GM13976 (cell line): Measurements from ENCODE around the gene TSPAN3.
A peak's percentile ranks its signal among the peaks of the same experiment; 100 is the strongest.

Experiments used
- DNase-seq: peaks from one replicate; pipeline ENCODE4 v3.0.0; 2012; ENCODE audit warnings: low spot score
- in situ Hi-C: fragments of 300-500 bp; cut with MboI; formaldehyde crosslinking; loops from one replicate; pipeline ENCODE4 v1.12.0; 2022; ENCODE audit warnings: low sequenced_read_pairs, mixed read lengths, inconsistent platforms; ENCODE audit not compliant: unreplicated experiment
- TF ChIP-seq, protein P1 (sequence below): IDR thresholded peaks from 2 replicates; pipeline ENCODE4 v1.5.1; 2012; ENCODE audit warnings: borderline replicate concordance, mild to moderate bottlenecking; ENCODE audit not compliant: insufficient read depth; ENCODE audit errors: extremely low read depth, missing control alignments, control extremely low read depth

The TSPAN3 gene

DNA sequence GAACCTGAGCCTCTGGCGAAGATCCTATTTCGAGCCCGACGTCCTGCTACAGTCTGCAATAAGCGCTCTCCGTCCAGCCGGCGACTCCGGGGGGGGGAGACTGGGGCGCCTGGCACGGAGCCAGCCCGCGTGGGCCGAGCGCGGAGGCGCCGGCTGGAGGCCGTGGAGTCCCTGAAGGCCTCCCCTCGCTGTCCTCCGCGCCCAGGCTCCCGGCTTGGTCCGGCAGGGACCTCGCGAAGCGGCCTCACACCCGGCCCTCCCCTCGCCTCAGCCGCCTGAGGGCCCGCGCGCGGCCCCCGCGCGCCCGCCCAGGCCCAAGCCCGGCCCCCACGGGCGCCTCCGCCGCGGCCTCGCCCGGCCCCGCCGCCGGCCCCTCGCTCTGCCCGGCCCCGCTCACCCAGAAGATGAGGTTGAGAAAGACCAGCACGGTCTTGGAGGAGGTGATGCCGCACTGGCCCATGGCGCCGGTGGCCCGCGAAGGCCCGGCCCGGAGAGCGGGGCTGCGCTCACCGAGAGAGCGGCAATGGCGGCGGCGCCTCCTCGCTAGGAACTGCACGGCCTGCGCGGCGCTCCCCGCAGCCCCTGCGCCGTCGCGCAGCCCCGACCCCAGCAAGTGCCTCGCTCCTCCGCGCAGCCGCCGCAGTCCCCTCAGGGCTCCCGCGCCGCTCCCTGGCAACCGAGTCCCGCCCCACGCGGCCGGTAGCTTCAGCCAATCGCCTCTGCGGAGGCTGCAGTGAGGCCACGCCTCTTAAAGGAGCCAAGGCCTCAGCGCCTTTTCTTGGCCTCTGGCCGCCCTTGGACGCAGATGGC lies at the start of gene TSPAN3:
Gene TSPAN3 (minus strand): TSS at position 615 of the 810 bp plus-strand sequence. CDS start 155 bp downstream, at position 460.
- in situ Hi-C loops, result no loop called here
- TF ChIP-seq, protein P1, sequence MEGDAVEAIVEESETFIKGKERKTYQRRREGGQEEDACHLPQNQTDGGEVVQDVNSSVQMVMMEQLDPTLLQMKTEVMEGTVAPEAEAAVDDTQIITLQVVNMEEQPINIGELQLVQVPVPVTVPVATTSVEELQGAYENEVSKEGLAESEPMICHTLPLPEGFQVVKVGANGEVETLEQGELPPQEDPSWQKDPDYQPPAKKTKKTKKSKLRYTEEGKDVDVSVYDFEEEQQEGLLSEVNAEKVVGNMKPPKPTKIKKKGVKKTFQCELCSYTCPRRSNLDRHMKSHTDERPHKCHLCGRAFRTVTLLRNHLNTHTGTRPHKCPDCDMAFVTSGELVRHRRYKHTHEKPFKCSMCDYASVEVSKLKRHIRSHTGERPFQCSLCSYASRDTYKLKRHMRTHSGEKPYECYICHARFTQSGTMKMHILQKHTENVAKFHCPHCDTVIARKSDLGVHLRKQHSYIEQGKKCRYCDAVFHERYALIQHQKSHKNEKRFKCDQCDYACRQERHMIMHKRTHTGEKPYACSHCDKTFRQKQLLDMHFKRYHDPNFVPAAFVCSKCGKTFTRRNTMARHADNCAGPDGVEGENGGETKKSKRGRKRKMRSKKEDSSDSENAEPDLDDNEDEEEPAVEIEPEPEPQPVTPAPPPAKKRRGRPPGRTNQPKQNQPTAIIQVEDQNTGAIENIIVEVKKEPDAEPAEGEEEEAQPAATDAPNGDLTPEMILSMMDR, result no peak

DNA sequence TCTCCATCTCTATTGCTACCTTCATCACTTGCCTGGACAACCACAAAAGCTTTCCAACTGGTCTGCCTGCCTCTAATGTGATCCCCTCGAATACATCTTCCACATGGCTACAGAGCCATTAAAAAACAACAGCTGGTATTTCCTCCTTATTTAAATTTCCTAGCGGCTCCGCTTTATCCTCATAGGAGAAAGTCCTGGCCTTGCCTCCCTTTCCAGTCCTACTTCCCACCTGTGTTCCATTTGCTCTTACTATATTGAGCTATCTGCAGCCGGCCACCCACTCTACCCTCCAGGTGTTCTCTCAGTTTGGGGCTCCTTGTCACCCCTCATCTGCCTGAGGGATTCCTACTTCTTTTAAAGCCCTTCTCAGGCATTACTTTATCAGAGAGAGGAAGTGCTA lies 49.7 kb upstream of the TSPAN3 start:
- in situ Hi-C loops, result loop anchor here (10.0 kb wide), 1 partner anchor 54 kb away; no protein-coding TSS in a partner anchor
- DNase-seq, result no peak
- TF ChIP-seq, protein P1, result no peak

More for the DNA sequence above, at the start of gene TSPAN3:
- peak; percentile 95 for DNase-seq

DNA sequence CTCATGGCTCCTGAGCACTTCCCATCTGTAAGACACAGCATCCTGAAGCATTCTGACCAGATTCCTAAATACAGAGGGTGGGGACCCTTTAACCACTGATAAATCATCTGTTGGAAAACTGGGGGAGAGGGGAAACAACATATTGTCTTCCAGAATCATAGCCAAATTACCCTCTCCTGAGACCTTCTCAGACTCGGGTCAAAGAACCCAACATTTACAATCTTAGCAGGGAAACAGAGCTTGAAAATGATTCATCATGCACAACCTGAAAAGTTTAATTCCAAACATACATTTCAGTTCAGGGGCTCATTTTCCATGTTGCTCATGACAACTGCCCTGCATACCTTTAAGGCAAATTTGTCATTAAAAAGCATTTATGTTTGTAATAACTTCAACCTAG lies 48.5 kb upstream of the TSPAN3 start:
- TF ChIP-seq, protein P1, result no peak
- no peak for DNase-seq
- in situ Hi-C loops, result loop anchor here (5.0 to 10.0 kb wide), 2 partner anchors 373 to 425 kb away; no protein-coding TSS in a partner anchor

DNA sequence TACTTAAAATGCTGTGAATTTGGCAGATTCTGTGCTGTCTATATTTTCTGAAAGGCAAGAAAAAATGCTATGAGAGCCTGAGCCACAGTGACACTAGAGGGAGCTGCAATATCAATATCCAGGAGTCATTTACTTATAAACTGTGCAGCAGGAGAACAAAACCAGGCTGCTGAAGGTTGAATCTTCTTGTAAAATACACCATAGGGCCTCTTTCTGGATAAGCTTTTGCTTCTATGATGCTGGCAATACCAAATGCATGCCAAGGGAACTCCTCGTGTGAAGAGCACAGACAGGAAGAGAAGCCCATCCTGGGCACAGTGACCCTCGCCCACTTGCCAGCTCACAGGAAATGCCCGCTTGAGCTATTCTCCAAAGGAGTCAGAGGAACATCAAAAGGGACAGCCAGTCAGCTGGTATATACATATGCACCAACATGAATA lies 48.0 kb upstream of the TSPAN3 start:
- TF ChIP-seq, protein P1, result peak; percentile 78
- in situ Hi-C loops, result loop anchor here (5.0 to 10.0 kb wide), 2 partner anchors 373 to 426 kb away; no protein-coding TSS in a partner anchor
- DNase-seq, result peak; percentile 53

DNA sequence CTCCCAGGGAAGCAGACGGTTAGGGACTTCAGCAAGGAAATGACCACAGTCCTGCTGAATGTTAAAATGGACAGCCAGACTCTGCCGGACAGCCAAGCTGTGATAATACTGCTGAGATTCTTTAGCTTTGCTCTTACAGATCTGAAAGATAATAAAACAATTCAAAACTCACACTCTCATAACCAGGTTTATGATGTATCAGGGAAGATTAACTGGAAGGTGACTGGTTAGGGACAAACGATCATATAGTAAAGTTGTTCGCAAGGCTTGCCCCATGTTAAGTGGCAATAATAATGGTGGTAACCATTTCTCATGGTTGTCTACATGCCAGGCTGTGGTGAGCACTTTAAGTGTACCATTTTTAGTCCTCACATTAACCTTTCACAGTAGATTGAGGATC lies 44.3 kb upstream of the TSPAN3 start:
- in situ Hi-C loops, result loop anchor here (5.0 to 10.0 kb wide), 2 partner anchors 377 to 430 kb away; no protein-coding TSS in a partner anchor
- TF ChIP-seq, protein P1, result no peak
- no peak for DNase-seq

DNA sequence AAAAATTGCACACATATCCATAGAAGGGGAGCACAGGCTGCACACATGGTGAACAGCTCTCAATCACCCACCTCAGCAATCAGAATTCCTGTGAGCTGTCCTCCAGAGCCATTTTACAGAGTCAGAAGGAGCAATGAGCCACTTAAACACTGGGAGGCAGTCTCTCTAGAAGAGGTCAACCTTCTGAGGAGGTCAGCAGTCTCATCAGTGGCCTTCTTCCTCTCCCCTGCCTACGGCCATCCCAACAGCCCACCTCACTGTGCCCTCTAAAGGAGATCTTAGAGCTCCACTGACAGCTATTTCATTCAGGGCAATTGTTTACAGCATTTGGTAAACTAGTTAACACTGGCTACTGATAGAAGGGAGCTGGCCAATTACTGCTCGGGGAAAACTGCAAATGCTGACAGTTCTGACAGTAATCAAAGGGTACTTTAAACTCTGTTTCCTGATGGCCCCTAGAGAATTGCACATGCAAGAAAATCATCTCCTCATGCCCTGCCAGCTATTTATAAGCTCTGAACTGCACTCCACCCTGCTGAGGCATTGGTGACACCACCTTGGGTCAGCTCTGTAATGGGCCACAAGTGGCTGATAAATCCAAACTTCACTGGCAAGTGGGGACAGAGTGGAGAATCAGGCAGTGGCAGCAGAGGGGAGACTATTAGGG lies 42.1 kb upstream of the TSPAN3 start:
- TF ChIP-seq, protein P1, result no peak
- in situ Hi-C loops, result loop anchor here (10.0 kb wide), 1 partner anchor 432 kb away; no protein-coding TSS in a partner anchor
- no peak for DNase-seq
